SK-N-SH treated with all-trans-retinoic acid at 6 μM for 48 hours (cell line): ENCODE results near the gene FNDC1.

Experiments used
- ATAC-seq: fragments of 200-7000 bp; cut with Tn5 transposase; 3 replicates; pipeline ENCODE4 v1.9.1; 2020; ENCODE audit warnings: mild to moderate bottlenecking, moderate library complexity
- ARNTL ChIP-seq: fragments of 450-650 bp; formaldehyde crosslinking; IDR thresholded peaks from 2 replicates; pipeline ENCODE4 v1.5.0; 2020; ENCODE audit warnings: low read depth, mild to moderate bottlenecking, moderate library complexity, borderline replicate concordance
- BACH2 ChIP-seq: fragments of 250-450 bp; sonication (Bioruptor Pico); IDR thresholded peaks from 2 replicates; pipeline ENCODE4 v1.9.0; 2021; ENCODE audit warnings: mild to moderate bottlenecking, borderline replicate concordance
- CSDC2 ChIP-seq: fragments of 250-450 bp; sonication (Bioruptor Pico); IDR thresholded peaks from 2 replicates; pipeline ENCODE4 v1.5.0; 2020; ENCODE audit warnings: mild to moderate bottlenecking, moderate library complexity
- ESRRG ChIP-seq: fragments of 250-450 bp; sonication (Bioruptor Pico); IDR thresholded peaks from 2 replicates; pipeline ENCODE4 v1.6.1; 2021; ENCODE audit warnings: mild to moderate bottlenecking
- GLIS3 ChIP-seq: fragments of 250-450 bp; sonication (Bioruptor Pico); IDR thresholded peaks from 2 replicates; pipeline ENCODE4 v1.5.0; 2020; ENCODE audit warnings: mild to moderate bottlenecking, moderate library complexity
- ISL1 ChIP-seq: fragments of 250-450 bp; sonication (Bioruptor Pico); IDR thresholded peaks from 2 replicates; pipeline ENCODE4 v2.1.2; 2022; ENCODE audit warnings: mild to moderate bottlenecking, moderate library complexity
- OSR1 ChIP-seq: fragments of 250-450 bp; sonication (Bioruptor Pico); IDR thresholded peaks from 2 replicates; pipeline ENCODE4 v1.8.0; 2022; ENCODE audit warnings: moderate library complexity, mild to moderate bottlenecking, inconsistent platforms
- PPARA ChIP-seq: fragments of 250-450 bp; sonication (Bioruptor Pico); IDR thresholded peaks from 2 replicates; pipeline ENCODE4 v1.5.0; 2020; ENCODE audit warnings: mild to moderate bottlenecking, borderline replicate concordance
- RARB ChIP-seq: fragments of 250-450 bp; sonication (Bioruptor Pico); IDR thresholded peaks from 2 replicates; pipeline ENCODE4 v1.8.0; 2021; ENCODE audit warnings: mild to moderate bottlenecking, moderate library complexity
- SNAI2 ChIP-seq: fragments of 250-450 bp; sonication (Bioruptor Pico); IDR thresholded peaks from 2 replicates; pipeline ENCODE4 v1.5.0; 2020; ENCODE audit warnings: mild to moderate bottlenecking, moderate library complexity
- TOX ChIP-seq: fragments of 250-450 bp; sonication (Bioruptor Pico); IDR thresholded peaks from 2 replicates; pipeline ENCODE4 v1.8.0; 2021; ENCODE audit warnings: mild to moderate bottlenecking, moderate library complexity, borderline replicate concordance
- ZC3H10 ChIP-seq: fragments of 250-450 bp; sonication (Bioruptor Pico); IDR thresholded peaks from 2 replicates; pipeline ENCODE4 v1.5.1; 2021; ENCODE audit warnings: mild to moderate bottlenecking, moderate library complexity
- ZFP3 ChIP-seq: fragments of 250-450 bp; sonication (Bioruptor Pico); IDR thresholded peaks from 2 replicates; pipeline ENCODE4 v1.5.0; 2020; ENCODE audit warnings: mild to moderate bottlenecking, moderate library complexity
- ZFP30 ChIP-seq: fragments of 450-650 bp; formaldehyde crosslinking; IDR thresholded peaks from 2 replicates; pipeline ENCODE4 v1.5.0; 2022; ENCODE audit warnings: mild to moderate bottlenecking, moderate library complexity
- ZNF565 ChIP-seq: fragments of 450-650 bp; formaldehyde crosslinking; conservative IDR thresholded peaks from 2 replicates; pipeline ENCODE4 v1.5.0; 2020; ENCODE audit warnings: low read depth, mild to moderate bottlenecking, moderate library complexity
- ZNF8 ChIP-seq: fragments of 450-650 bp; formaldehyde crosslinking; IDR thresholded peaks from 2 replicates; pipeline ENCODE4 v1.5.0; 2020; ENCODE audit warnings: mild to moderate bottlenecking, moderate library complexity
- TF ChIP-seq, protein P1 (sequence below): fragments of 250-450 bp; sonication (Bioruptor Pico); IDR thresholded peaks from 2 replicates; pipeline ENCODE4 v1.5.1; 2021; ENCODE audit warnings: mild to moderate bottlenecking, moderate library complexity
- TF ChIP-seq, protein P2 (sequence below): fragments of 250-450 bp; sonication (Bioruptor Pico); IDR thresholded peaks from 2 replicates; pipeline ENCODE4 v1.5.0; 2020; ENCODE audit warnings: mild to moderate bottlenecking, moderate library complexity
- TF ChIP-seq, protein P3 (sequence below): fragments of 250-450 bp; sonication (Bioruptor Pico); IDR thresholded peaks from 2 replicates; pipeline ENCODE4 v1.8.0; 2020; ENCODE audit warnings: mild to moderate bottlenecking, moderate library complexity, borderline replicate concordance
- TF ChIP-seq, protein P4 (sequence below): fragments of 250-450 bp; sonication (Bioruptor Pico); IDR thresholded peaks from 2 replicates; pipeline ENCODE4 v1.5.1; 2020; ENCODE audit warnings: low read depth, mild to moderate bottlenecking, moderate library complexity
- TF ChIP-seq, protein P5 (sequence below): fragments of 250-450 bp; sonication (Bioruptor Pico); IDR thresholded peaks from 2 replicates; pipeline ENCODE4 v1.8.0; 2021; ENCODE audit warnings: low read depth, mild to moderate bottlenecking, moderate library complexity, borderline replicate concordance

FNDC1 gene

DNA sequence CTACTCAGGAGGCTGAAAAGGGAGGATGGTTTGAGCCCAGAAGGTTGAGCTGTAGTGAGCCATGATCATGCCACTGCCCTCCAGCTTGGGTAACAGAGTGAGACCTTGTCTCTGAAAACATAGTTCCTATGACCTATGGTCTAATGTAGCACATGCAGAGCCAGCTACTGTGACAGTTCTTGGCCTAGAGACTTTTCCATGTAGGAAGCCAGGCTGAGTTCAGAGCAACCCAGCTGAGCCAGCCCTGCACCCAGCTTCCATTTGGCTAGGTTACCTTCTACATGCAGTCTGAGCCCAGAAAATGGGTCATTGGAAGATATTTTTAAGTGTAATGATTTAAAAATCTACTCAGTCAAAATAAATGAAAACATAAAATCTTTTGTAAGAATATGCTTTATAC is 92.8 kb downstream of the FNDC1 start:
- TF ChIP-seq ZFP3 (CRISPR knock-in tag) (no peak), TOX (no peak), CSDC2 (CRISPR knock-in tag) (no peak), BACH2 (CRISPR knock-in tag) (no peak), ARNTL (CRISPR knock-in tag) (no peak), OSR1 (CRISPR knock-in tag) (no peak), ZNF8 (no peak), PPARA (no peak), RARB (CRISPR knock-in tag) (no peak), ESRRG (CRISPR knock-in tag) (no peak), ZC3H10 (CRISPR knock-in tag) (no peak), ISL1 (no peak)
- TF ChIP-seq, protein P1, sequence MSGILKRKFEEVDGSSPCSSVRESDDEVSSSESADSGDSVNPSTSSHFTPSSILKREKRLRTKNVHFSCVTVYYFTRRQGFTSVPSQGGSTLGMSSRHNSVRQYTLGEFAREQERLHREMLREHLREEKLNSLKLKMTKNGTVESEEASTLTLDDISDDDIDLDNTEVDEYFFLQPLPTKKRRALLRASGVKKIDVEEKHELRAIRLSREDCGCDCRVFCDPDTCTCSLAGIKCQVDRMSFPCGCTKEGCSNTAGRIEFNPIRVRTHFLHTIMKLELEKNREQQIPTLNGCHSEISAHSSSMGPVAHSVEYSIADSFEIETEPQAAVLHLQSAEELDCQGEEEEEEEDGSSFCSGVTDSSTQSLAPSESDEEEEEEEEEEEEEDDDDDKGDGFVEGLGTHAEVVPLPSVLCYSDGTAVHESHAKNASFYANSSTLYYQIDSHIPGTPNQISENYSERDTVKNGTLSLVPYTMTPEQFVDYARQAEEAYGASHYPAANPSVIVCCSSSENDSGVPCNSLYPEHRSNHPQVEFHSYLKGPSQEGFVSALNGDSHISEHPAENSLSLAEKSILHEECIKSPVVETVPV (CRISPR knock-in tag): no peak
- TF ChIP-seq, protein P2, sequence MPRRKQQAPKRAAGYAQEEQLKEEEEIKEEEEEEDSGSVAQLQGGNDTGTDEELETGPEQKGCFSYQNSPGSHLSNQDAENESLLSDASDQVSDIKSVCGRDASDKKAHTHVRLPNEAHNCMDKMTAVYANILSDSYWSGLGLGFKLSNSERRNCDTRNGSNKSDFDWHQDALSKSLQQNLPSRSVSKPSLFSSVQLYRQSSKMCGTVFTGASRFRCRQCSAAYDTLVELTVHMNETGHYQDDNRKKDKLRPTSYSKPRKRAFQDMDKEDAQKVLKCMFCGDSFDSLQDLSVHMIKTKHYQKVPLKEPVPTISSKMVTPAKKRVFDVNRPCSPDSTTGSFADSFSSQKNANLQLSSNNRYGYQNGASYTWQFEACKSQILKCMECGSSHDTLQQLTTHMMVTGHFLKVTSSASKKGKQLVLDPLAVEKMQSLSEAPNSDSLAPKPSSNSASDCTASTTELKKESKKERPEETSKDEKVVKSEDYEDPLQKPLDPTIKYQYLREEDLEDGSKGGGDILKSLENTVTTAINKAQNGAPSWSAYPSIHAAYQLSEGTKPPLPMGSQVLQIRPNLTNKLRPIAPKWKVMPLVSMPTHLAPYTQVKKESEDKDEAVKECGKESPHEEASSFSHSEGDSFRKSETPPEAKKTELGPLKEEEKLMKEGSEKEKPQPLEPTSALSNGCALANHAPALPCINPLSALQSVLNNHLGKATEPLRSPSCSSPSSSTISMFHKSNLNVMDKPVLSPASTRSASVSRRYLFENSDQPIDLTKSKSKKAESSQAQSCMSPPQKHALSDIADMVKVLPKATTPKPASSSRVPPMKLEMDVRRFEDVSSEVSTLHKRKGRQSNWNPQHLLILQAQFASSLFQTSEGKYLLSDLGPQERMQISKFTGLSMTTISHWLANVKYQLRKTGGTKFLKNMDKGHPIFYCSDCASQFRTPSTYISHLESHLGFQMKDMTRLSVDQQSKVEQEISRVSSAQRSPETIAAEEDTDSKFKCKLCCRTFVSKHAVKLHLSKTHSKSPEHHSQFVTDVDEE (CRISPR knock-in tag): no peak
- TF ChIP-seq, protein P3, sequence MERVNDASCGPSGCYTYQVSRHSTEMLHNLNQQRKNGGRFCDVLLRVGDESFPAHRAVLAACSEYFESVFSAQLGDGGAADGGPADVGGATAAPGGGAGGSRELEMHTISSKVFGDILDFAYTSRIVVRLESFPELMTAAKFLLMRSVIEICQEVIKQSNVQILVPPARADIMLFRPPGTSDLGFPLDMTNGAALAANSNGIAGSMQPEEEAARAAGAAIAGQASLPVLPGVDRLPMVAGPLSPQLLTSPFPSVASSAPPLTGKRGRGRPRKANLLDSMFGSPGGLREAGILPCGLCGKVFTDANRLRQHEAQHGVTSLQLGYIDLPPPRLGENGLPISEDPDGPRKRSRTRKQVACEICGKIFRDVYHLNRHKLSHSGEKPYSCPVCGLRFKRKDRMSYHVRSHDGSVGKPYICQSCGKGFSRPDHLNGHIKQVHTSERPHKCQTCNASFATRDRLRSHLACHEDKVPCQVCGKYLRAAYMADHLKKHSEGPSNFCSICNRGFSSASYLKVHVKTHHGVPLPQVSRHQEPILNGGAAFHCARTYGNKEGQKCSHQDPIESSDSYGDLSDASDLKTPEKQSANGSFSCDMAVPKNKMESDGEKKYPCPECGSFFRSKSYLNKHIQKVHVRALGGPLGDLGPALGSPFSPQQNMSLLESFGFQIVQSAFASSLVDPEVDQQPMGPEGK (CRISPR knock-in tag): no peak
- TF ChIP-seq, protein P4, sequence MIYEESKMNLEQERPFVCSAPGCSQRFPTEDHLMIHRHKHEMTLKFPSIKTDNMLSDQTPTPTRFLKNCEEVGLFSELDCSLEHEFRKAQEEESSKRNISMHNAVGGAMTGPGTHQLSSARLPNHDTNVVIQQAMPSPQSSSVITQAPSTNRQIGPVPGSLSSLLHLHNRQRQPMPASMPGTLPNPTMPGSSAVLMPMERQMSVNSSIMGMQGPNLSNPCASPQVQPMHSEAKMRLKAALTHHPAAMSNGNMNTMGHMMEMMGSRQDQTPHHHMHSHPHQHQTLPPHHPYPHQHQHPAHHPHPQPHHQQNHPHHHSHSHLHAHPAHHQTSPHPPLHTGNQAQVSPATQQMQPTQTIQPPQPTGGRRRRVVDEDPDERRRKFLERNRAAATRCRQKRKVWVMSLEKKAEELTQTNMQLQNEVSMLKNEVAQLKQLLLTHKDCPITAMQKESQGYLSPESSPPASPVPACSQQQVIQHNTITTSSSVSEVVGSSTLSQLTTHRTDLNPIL: no peak
- TF ChIP-seq, protein P5, sequence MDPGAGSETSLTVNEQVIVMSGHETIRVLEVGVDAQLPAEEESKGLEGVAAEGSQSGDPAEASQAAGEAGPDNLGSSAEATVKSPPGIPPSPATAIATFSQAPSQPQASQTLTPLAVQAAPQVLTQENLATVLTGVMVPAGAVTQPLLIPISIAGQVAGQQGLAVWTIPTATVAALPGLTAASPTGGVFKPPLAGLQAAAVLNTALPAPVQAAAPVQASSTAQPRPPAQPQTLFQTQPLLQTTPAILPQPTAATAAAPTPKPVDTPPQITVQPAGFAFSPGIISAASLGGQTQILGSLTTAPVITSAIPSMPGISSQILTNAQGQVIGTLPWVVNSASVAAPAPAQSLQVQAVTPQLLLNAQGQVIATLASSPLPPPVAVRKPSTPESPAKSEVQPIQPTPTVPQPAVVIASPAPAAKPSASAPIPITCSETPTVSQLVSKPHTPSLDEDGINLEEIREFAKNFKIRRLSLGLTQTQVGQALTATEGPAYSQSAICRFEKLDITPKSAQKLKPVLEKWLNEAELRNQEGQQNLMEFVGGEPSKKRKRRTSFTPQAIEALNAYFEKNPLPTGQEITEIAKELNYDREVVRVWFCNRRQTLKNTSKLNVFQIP: no peak
- ATAC-seq: no peak

DNA sequence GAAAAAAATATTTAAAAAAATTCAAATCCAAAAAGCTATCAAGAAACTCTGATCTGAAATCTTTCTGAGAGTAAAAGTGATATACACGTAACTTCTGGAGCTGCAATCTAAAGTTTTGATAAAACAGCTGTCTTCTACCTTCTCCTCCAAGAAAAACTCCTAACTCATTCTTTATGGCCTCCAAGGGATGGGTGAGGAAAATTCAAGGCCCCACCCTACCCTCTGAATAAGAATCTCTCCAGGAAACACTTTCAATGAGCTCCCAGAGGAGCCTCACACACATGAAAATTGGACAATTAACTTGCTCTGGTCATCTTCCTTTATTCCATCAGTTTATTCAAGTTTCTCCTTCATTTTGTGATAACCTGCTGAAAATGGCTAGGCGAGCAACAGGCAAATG is 93.4 kb downstream of the FNDC1 start:
- TF ChIP-seq TOX (no peak), GLIS3 (no peak), SNAI2 (CRISPR knock-in tag) (no peak), ZNF565 (CRISPR knock-in tag) (no peak), ZFP30 (CRISPR knock-in tag) (no peak)
- TF ChIP-seq, protein P1 (CRISPR knock-in tag): no peak
- no peak for ATAC-seq

DNA sequence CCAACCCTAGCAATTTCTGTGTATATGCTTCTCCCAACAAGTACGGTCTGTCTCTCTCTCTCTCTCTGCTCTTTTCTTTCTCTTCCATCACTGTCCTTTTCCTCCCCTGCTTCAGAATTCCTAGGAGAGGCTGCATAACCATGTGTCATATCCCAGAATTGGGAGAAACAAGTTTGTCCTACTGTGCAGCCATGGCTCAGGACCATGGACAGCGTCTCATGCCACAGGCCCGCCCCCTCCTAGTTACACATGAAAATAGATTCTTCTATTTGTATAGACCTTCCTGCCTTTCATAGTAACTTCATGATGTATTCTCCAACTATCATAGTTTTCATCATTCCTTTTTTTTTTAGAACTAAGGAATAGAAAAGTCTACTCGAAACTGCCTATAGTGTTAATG is 98.0 kb downstream of the FNDC1 start:
- TF ChIP-seq TOX (no peak), OSR1 (CRISPR knock-in tag) (no peak), BACH2 (CRISPR knock-in tag) (no peak)
- TF ChIP-seq, protein P4: no peak
- TF ChIP-seq, protein P3 (CRISPR knock-in tag): no peak
- TF ChIP-seq, protein P2 (CRISPR knock-in tag): no peak
- TF ChIP-seq, all 23 proteins: peak for 0
- ATAC-seq: no peak
